Measurements from ENCODE around the gene VASP. TPM values are rescaled to one million over a fixed set of nuclear protein-coding genes. Genes with fewer than 3 reads are reported as not detected.
A peak's percentile ranks its signal among the peaks of the same experiment; 100 is the strongest.

The VASP gene
- total RNA-seq, 6 experiments from 2014 or later: 19.4 to 64.1 (median 30.6) TPM

GRCh38 chr19:45517641-45518468, 10.6 kb downstream of the VASP start:
- intact Hi-C loops (cut with DNase I): no loop called here
- Histone ChIP-seq H3K36me3 (peaks cover 0 to 21% (median 13%) of the 10 kb centered on the region in 4 donors), H3K9me3 (no peaks in the 10 kb centered on the region), H3K4me3 (no peak overlapping the region), H3K27me3 (no peaks in the 10 kb centered on the region), H3K27ac (no peak overlapping the region), H3K4me1 (peaks cover 0 to 23% (median 6%) of the 10 kb centered on the region in 4 donors)
- ATAC-seq (no peak), DNase-seq (no peak)
- 82% methylated on average over 23 of the region's 50 CpGs for WGBS (ENCODE audit: insufficient coverage, low coverage, low lambda C conversion rate, missing lambda C conversion rate)
- TF ChIP-seq POLR2A (IDR thresholded peaks at IDR 0.05) (no peak), CTCF (IDR thresholded peaks at IDR 0.05) (no peak)

GRCh38 chr19:45518469-45518826, 11.2 kb downstream of the VASP start:
- Histone ChIP-seq H3K4me3 (no peak overlapping the region), H3K36me3 (peaks cover 0 to 21% (median 13%) of the 10 kb centered on the region in 4 donors), H3K9me3 (no peaks in the 10 kb centered on the region), H3K27me3 (no peaks in the 10 kb centered on the region), H3K27ac (no peak overlapping the region), H3K4me1 (peaks cover 0 to 23% (median 8%) of the 10 kb centered on the region in 4 donors)
- no peak for TF ChIP-seq POLR2A (IDR thresholded peaks at IDR 0.05)
- TF ChIP-seq CTCF (IDR thresholded peaks at IDR 0.05): no peak
- intact Hi-C loops (cut with DNase I): no loop called here
- no peak for DNase-seq
- WGBS (ENCODE audit: insufficient coverage, low coverage, low lambda C conversion rate, missing lambda C conversion rate): 27% methylated on average over 4 of the region's 7 CpGs
- peak in 1 of 4 donors; percentile 22 for ATAC-seq

- no peak for ATAC-seq
- WGBS (ENCODE audit: insufficient coverage, low coverage, low lambda C conversion rate, missing lambda C conversion rate): 80% methylated on average over 2 of the region's 24 CpGs
- peaks cover 0 to 34% (median 23%) of the 10 kb centered on the region in 4 donors for H3K36me3 ChIP-seq
- peaks cover 0 to 25% (median 0%) of the 10 kb centered on the region in 4 donors for H3K4me1 ChIP-seq
- H3K27ac ChIP-seq: no peak overlapping the region
- no peaks in the 10 kb centered on the region for H3K27me3 ChIP-seq
- H3K9me3 ChIP-seq: no peaks in the 10 kb centered on the region
- intact Hi-C loops (cut with DNase I): loop anchor here (5.0 to 10.0 kb wide), 4 partner anchors 45 to 123 kb away; partner anchors contain the start of gene EML2 (in 1 of the 2)
- H3K4me3 ChIP-seq: no peak overlapping the region
- DNase-seq: no peak
- TF ChIP-seq POLR2A (IDR thresholded peaks at IDR 0.05) (no peak), CTCF (IDR thresholded peaks at IDR 0.05) (no peak)
Measured at GRCh38 chr19:45522010-45522941, 15.0 kb downstream of the VASP start.

- Histone ChIP-seq H3K4me3 (no peak overlapping the region), H3K27ac (no peak overlapping the region), H3K27me3 (no peaks in the 10 kb centered on the region), H3K4me1 (peaks cover 0 to 26% (median 0%) of the 10 kb centered on the region in 4 donors), H3K9me3 (no peaks in the 10 kb centered on the region), H3K36me3 (peaks cover 0 to 34% (median 20%) of the 10 kb centered on the region in 4 donors)
- intact Hi-C loops (cut with DNase I): loop anchor here (5.0 to 10.0 kb wide), 4 partner anchors 44 to 121 kb away; partner anchors contain the start of gene EML2 (in 1 of the 2)
- no peak for TF ChIP-seq POLR2A (IDR thresholded peaks at IDR 0.05)
- peak; percentile 83 to 92 (median 89) for TF ChIP-seq CTCF (IDR thresholded peaks at IDR 0.05)
- peak; percentile 55 to 80 (median 77) for DNase-seq
- WGBS (ENCODE audit: insufficient coverage, low coverage, low lambda C conversion rate, missing lambda C conversion rate): 34% methylated on average over 5 of the region's 9 CpGs
- peak; percentile 90 to 96 (median 93) for ATAC-seq
Measured at GRCh38 chr19:45523642-45524256, 16.5 kb downstream of the VASP start.

Data from right lobe of liver (tissue), 6 donors.